ENCODE results near the gene GNE. TPM values are rescaled to one million over a fixed set of nuclear protein-coding genes. Genes with fewer than 3 reads are reported as not detected.
"Not testable (repeated sequence)": the region's sequence is repeated elsewhere in the genome, so short reads cannot be mapped to it uniquely, and the experiment has no call there.

The GNE gene
- total and polyA plus RNA-seq, 10 donors: 3.6 to 24.6 (median 15.6) TPM

DNA sequence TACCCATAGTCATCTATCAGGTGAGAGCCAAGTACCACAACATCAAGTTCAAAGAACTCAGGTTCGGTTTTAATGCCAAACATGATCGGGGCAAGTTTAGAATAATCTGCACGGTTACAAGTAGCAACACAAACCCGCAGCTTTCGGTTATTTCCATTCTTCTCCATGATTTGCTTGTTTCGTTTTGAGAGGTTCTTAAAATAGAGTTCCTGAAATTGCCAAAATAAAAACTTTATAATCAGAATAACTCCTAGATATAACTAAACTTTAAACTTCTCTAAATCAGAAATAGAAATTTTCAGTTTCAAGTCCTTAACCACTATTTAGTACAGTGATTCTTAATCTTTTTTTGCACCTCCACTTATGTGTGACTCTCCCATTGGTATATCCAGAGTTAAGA lies 9.1 kb downstream of the GNE start:
- intact Hi-C loops (cut with DNase I; ENCODE audit: low total_unique reads): loop anchor here (10.0 kb wide), 1 partner anchor 86 kb away; no protein-coding TSS in a partner anchor
- H3K4me1 ChIP-seq: peaks cover 5 to 35% (median 13%) of the 10 kb centered on the region in 6 donors
- WGBS, 5 donors: 65 to 77% (median 73%) methylated on average over 6 of the region's 6 CpGs
- TF ChIP-seq POLR2A (IDR thresholded peaks at IDR 0.05): no peak
- TF ChIP-seq, protein P1, sequence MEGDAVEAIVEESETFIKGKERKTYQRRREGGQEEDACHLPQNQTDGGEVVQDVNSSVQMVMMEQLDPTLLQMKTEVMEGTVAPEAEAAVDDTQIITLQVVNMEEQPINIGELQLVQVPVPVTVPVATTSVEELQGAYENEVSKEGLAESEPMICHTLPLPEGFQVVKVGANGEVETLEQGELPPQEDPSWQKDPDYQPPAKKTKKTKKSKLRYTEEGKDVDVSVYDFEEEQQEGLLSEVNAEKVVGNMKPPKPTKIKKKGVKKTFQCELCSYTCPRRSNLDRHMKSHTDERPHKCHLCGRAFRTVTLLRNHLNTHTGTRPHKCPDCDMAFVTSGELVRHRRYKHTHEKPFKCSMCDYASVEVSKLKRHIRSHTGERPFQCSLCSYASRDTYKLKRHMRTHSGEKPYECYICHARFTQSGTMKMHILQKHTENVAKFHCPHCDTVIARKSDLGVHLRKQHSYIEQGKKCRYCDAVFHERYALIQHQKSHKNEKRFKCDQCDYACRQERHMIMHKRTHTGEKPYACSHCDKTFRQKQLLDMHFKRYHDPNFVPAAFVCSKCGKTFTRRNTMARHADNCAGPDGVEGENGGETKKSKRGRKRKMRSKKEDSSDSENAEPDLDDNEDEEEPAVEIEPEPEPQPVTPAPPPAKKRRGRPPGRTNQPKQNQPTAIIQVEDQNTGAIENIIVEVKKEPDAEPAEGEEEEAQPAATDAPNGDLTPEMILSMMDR (IDR thresholded peaks at IDR 0.05 in 8 of 11, conservative IDR thresholded peaks at IDR 0.05 in 3 of 11): no peak
- H3K27me3 ChIP-seq (replicated peaks in 1 of 7): no peaks in the 10 kb centered on the region
- peak overlapping the region in 2 of 8 donors; percentile 12 to 15 for H3K27ac ChIP-seq
- peaks cover 0 to 50% (median 23%) of the 10 kb centered on the region in 6 donors for H3K36me3 ChIP-seq
- DNase-seq: no peak
- H3K9me3 ChIP-seq: no peaks in the 10 kb centered on the region
- no peak overlapping the region for H3K4me3 ChIP-seq

DNA sequence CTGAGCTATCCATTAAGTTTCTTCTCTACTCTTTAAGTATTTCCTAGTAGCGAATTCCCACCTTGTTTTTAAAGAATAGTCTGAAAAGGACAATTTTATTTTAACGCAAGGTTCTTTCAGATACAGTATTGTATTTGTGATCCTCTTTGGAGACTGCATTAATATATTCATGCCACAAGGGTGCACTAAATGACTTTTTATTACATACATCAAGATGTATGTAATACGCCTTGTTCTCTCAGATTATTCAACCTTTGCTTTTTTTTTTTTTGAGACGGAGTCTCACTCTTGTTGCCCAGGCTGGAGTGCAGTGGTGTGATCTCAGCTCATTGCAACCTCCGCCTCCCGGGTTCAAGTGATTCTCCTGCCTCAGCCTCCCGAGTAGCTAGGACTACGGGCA lies 10.2 kb downstream of the GNE start:
- Histone ChIP-seq H3K4me1 (peaks cover 5 to 35% (median 13%) of the 10 kb centered on the region in 6 donors), H3K36me3 (peaks cover 0 to 61% (median 29%) of the 10 kb centered on the region in 6 donors)
- 63 to 77% (median 69%) methylated on average over 8 of the region's 8 CpGs for WGBS, 5 donors
- DNase-seq; H3K27me3 ChIP-seq (replicated peaks in 1 of 7); H3K4me3 ChIP-seq; H3K9me3 ChIP-seq; H3K27ac ChIP-seq: not testable (repeated sequence)
- TF ChIP-seq, protein P1 (IDR thresholded peaks at IDR 0.05 in 8 of 11, conservative IDR thresholded peaks at IDR 0.05 in 3 of 11): peak in 10 of 11 experiments; percentile 22 to 51 (median 41)
- intact Hi-C loops (cut with DNase I; ENCODE audit: low total_unique reads): loop anchor here (10.0 kb wide), 1 partner anchor 87 kb away; no protein-coding TSS in a partner anchor

DNA sequence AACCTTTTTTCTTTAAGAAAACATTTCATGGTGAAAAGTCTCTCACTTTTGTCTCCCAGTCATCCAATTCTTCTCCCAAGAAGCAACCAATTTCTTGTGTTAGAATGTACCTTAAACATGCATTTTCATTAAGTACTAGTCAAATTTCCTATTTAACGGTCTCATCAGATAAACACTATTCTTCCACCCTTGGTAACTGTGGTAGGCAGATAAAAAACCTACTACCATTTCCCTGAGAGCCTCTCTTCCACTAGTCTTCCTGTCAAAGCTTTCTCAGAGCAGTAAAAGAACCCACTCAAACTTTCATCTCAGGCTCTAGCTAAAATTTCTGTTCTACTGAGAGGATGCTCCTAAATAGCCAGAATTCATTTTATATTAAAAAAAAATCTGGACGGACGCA lies 10.9 kb downstream of the GNE start:
- TF ChIP-seq POLR2A (IDR thresholded peaks at IDR 0.05) (no peak), POLR2AphosphoS5 (IDR thresholded peaks at IDR 0.05) (no peak)
- TF ChIP-seq, protein P1 (IDR thresholded peaks at IDR 0.05 in 8 of 11, conservative IDR thresholded peaks at IDR 0.05 in 3 of 11): no peak

DNA sequence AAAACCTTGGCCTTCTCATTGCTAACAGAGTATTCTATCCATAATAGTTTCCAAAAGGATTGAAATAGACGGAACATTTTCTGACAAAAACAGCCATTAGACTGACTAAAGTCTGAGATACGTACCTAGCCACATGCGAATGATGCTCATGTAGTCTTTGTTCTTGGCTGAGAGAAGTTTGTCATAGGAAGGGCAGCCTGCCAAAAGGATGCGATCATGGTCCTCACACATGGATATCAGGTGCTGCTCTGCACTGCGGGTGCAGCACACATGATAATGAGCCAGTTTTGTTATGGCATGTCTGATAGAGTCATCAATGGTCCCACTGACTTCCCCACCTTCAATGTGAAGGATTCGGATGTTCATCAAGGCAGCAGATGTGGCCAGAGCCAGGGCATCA lies 12.3 kb downstream of the GNE start:
- no peak for DNase-seq
- peaks cover 0 to 82% (median 45%) of the 10 kb centered on the region in 6 donors for H3K36me3 ChIP-seq
- WGBS, 5 donors: 84 to 98% (median 96%) methylated on average over 6 of the region's 6 CpGs

More for the DNA sequence above, 10.9 kb downstream of the GNE start:
- Histone ChIP-seq H3K36me3 (peaks cover 0 to 68% (median 32%) of the 10 kb centered on the region in 6 donors), H3K9me3 (no peaks in the 10 kb centered on the region), H3K4me3 (no peak overlapping the region), H3K4me1 (peaks cover 5 to 35% (median 13%) of the 10 kb centered on the region in 6 donors), H3K27me3 (replicated peaks in 1 of 7) (no peaks in the 10 kb centered on the region), H3K27ac (no peak overlapping the region)
- WGBS, 5 donors: 92 to 98% (median 94%) methylated on average over 3 of the region's 3 CpGs
- intact Hi-C loops (cut with DNase I; ENCODE audit: low total_unique reads): loop anchor here (10.0 kb wide), 1 partner anchor 87 kb away; no protein-coding TSS in a partner anchor
- DNase-seq: no peak

DNA sequence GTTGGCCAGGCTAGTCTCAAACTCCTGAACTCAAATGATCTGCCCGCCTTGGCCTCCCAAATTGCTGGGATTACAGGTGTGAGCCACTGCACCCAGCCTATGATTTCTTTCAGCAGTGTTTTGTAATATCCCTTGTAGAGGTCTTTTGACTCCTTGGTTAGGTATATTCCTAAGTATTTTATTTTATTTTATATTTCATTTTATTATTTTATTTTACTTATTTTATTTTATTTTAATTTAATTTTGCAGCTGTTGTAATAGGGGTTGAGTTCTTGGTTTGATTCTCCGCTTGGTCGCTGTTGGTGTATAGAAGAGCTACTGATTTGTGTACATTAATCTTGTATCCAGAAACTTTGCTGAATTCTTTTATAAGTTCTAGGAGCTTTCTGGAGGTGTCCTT lies 18.6 kb downstream of the GNE start:
- not testable (repeated sequence) for H3K27ac ChIP-seq; DNase-seq; H3K4me3 ChIP-seq; H3K4me1 ChIP-seq; H3K9me3 ChIP-seq; H3K27me3 ChIP-seq (replicated peaks in 1 of 7)
- WGBS, 5 donors: 98 to 100% (median 99%) methylated on average over 3 of the region's 3 CpGs
- intact Hi-C loops (cut with DNase I; ENCODE audit: low total_unique reads): loop anchor here (10.0 kb wide), 1 partner anchor 95 kb away; no protein-coding TSS in a partner anchor
- H3K36me3 ChIP-seq: peaks cover 0 to 84% (median 42%) of the 10 kb centered on the region in 6 donors

More for the DNA sequence above, 12.3 kb downstream of the GNE start:
- H3K4me1 ChIP-seq: peaks cover 5 to 31% (median 13%) of the 10 kb centered on the region in 6 donors
- no peak overlapping the region for H3K27ac ChIP-seq
- H3K27me3 ChIP-seq (replicated peaks in 1 of 7): no peaks in the 10 kb centered on the region
- intact Hi-C loops (cut with DNase I; ENCODE audit: low total_unique reads): loop anchor here (10.0 kb wide), 1 partner anchor 89 kb away; no protein-coding TSS in a partner anchor
- H3K9me3 ChIP-seq: no peaks in the 10 kb centered on the region
- no peak overlapping the region for H3K4me3 ChIP-seq
- TF ChIP-seq POLR2A (IDR thresholded peaks at IDR 0.05) (no peak), POLR2AphosphoS5 (IDR thresholded peaks at IDR 0.05) (no peak)
- TF ChIP-seq, protein P1 (IDR thresholded peaks at IDR 0.05 in 8 of 11, conservative IDR thresholded peaks at IDR 0.05 in 3 of 11): no peak

DNA sequence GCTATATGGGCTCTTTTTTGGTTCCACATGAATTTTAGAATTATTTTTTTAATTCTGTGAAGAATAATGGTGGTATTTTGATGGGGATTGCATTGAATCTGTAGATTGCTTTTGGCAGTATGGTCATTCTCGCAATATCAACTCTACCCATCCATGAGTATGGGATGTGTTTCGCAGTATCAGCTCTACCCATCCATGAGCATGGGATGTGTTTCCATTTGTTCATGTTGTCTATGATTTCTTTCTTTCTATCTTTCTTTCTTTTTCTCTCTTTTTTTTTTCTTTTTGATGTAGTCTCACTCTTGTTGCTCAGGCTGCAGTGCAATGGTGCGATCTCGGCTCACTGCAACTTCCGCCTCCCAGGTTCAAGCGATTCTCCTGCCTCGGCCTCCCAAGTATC lies 19.0 kb downstream of the GNE start:
- H3K9me3 ChIP-seq; H3K27me3 ChIP-seq (replicated peaks in 1 of 7); DNase-seq; H3K4me3 ChIP-seq; H3K4me1 ChIP-seq; intact Hi-C loops (cut with DNase I; ENCODE audit: low total_unique reads); H3K27ac ChIP-seq: not testable (repeated sequence)
- H3K36me3 ChIP-seq: peaks cover 0 to 85% (median 41%) of the 10 kb centered on the region in 6 donors
- 96 to 99% (median 98%) methylated on average over 7 of the region's 7 CpGs for WGBS, 5 donors

Data from spleen (tissue), 11 donors.